K562 (cell line): ENCODE data around the gene SYCP2. TPM values are rescaled to one million over a fixed set of nuclear protein-coding genes. Genes with fewer than 3 reads are reported as not detected.

Experiments
- ATAC-seq: fragments of 200-7000 bp; cut with Tn5 transposase; 3 replicates; pipeline ENCODE4 v1.9.1; 2020; ENCODE audit warnings: moderate library complexity
- BruUV-seq: library from RNA; stranded (reverse); fragments of 400-500 nt; replicated peaks from 2 replicates; lab custom pipeline; 2021; lab: Mats Ljungman, UMichigan
- CTCF ChIA-PET: fragments of 300-600 bp; formaldehyde crosslinking; extraction: SDS; loops from one replicate; lab custom pipeline; 2021; ENCODE audit warnings: low intra/inter-chr PET ratio; lab: Yijun Ruan, JAX
- POLR2A ChIA-PET: fragments of 300-600, 350-650 bp; sonication (Branson Sonifier 250); formaldehyde crosslinking; extraction: SDS; loops from one replicate; lab custom pipeline; 2021; ENCODE audit warnings: antibody characterized with exemption, inconsistent platforms; lab: Yijun Ruan, JAX
- DNase-seq, 4 experiments: peaks; one replicate each; pipeline versions ENCODE4 v3.0.0 to v3.0.0-alpha.2; 2011 to 2018; ENCODE audit warnings: low spot score in 3 of 4, mixed read lengths in 3 of 4; ENCODE audit errors: extremely low read depth in 1 of 4
- FAIRE-seq: peaks from 2 replicates; lab custom pipeline; 2011; peaks lifted over from hg19 to GRCh38; lab: Jason Lieb, UNC
- H2AFZ ChIP-seq: 2 replicates; pipeline ENCODE4 v1.6.0; 2011; ENCODE audit warnings: low read depth, low read length, control low read depth, inconsistent platforms
- H3K27ac ChIP-seq: fragments of 200-600 bp; 3 replicates; pipeline ENCODE4 v1.8.0; 2011; ENCODE audit warnings: low read depth, mild to moderate bottlenecking, control low read depth, inconsistent platforms, low read length, moderate library complexity, mixed read lengths; ENCODE audit errors: extremely low read depth
- H3K27me3 ChIP-seq, 2 experiments: fragments of 300-600 bp in 1 of 2; 2 replicates in 1 of 2; 3 replicates in 1 of 2; pipeline versions ENCODE4 v1.6.0 to v1.8.0; 2011; ENCODE audit warnings: inconsistent platforms in 2 of 2, low read length in 2 of 2, mild to moderate bottlenecking in 1 of 2, mixed read lengths in 1 of 2, moderate library complexity in 1 of 2; ENCODE audit not compliant: control insufficient read depth in 2 of 2, insufficient read depth in 2 of 2
- H3K36me3 ChIP-seq: fragments of 300-600 bp; 3 replicates; pipeline ENCODE4 v1.8.0; 2011; ENCODE audit warnings: mild to moderate bottlenecking, low read length, inconsistent platforms; ENCODE audit not compliant: control insufficient read depth, insufficient read depth
- H3K4me1 ChIP-seq, 2 experiments: fragments of 200-600 bp in 1 of 2; replicated peaks in 1 of 2; 2 replicates in 1 of 2; 3 replicates in 1 of 2; pipeline versions ENCODE4 v1.5.1 to v1.8.0; 2011; ENCODE audit warnings: inconsistent platforms in 2 of 2, low read length in 2 of 2, mild to moderate bottlenecking in 1 of 2, mixed read lengths in 1 of 2, moderate library complexity in 1 of 2; ENCODE audit not compliant: control insufficient read depth in 2 of 2, insufficient read depth in 2 of 2
- H3K4me2 ChIP-seq: 2 replicates; pipeline ENCODE4 v1.6.1; 2011; ENCODE audit warnings: low read length, control low read depth, inconsistent platforms, mixed read lengths; ENCODE audit not compliant: insufficient read depth
- H3K4me3 ChIP-seq: fragments of 200-600 bp; sonication (generic), shearing (Covaris generic); 2 replicates; pipeline ENCODE4 v1.5.1; 2016; ENCODE audit warnings: control low read depth, inconsistent platforms
- H3K79me2 ChIP-seq: fragments of 200-600 bp; 3 replicates; pipeline ENCODE4 v1.8.0; 2011; ENCODE audit warnings: low read length, inconsistent platforms; ENCODE audit not compliant: control insufficient read depth, insufficient read depth
- H3K9ac ChIP-seq, 2 experiments: 2 replicates each; pipeline versions ENCODE4 v1.6.0 to v1.6.1; 2011; ENCODE audit warnings: low read depth in 2 of 2, low read length in 2 of 2, control low read depth in 1 of 2, inconsistent platforms in 1 of 2, mild to moderate bottlenecking in 1 of 2, mixed read lengths in 1 of 2; ENCODE audit not compliant: insufficient read depth in 1 of 2
- H3K9me1 ChIP-seq: one replicate; pipeline ENCODE4 v1.6.0; 2011; ENCODE audit warnings: inconsistent platforms, mild to moderate bottlenecking, low read length, moderate library complexity; ENCODE audit not compliant: control insufficient read depth, insufficient read depth
- H3K9me3 ChIP-seq: replicated peaks from 2 replicates; pipeline ENCODE4 v1.5.1; 2011; ENCODE audit warnings: low read depth, low read length, inconsistent platforms; ENCODE audit not compliant: control insufficient read depth, insufficient read depth
- H4K20me1 ChIP-seq: replicated peaks from 2 replicates; pipeline ENCODE4 v1.6.1; 2011; ENCODE audit warnings: low read length, inconsistent platforms, mixed read lengths; ENCODE audit not compliant: control insufficient read depth, insufficient read depth
- ADNP ChIP-seq: fragments of 200-800 bp; sonication (Bioruptor generic); IDR thresholded peaks from 2 replicates; pipeline ENCODE4 v1.6.1; 2016; ENCODE audit warnings: missing genetic modification characterization, missing compliant biosample characterization
- KAT7 ChIP-seq: sonication (generic); formaldehyde crosslinking; IDR thresholded peaks from 2 replicates; pipeline ENCODE4 v1.8.0; 2022; ENCODE audit warnings: missing genetic modification reagents, mild to moderate bottlenecking, borderline replicate concordance
- KDM1A ChIP-seq, 2 experiments: fragments of 450-650 bp; IDR thresholded peaks; 2 replicates each; pipeline ENCODE4 v1.6.1; 2016; ENCODE audit warnings: mild to moderate bottlenecking in 2 of 2
- L3MBTL2 ChIP-seq: fragments of 450-650 bp; IDR thresholded peaks from 2 replicates; pipeline ENCODE4 v1.6.1; 2016; ENCODE audit warnings: mild to moderate bottlenecking, moderate library complexity
- NFIX ChIP-seq: fragments of 250-450 bp; sonication (Bioruptor Pico); IDR thresholded peaks from 2 replicates; pipeline ENCODE4 v1.4.0; 2020; ENCODE audit warnings: low read depth, mild to moderate bottlenecking, moderate library complexity
- PCBP1 ChIP-seq: fragments of 200-400 bp; formaldehyde crosslinking; IDR thresholded peaks from 2 replicates; pipeline ENCODE4 v1.6.1; 2018; ENCODE audit warnings: mild to moderate bottlenecking, low read depth, low read length; ENCODE audit not compliant: poor library complexity, severe bottlenecking
- POLR2B ChIP-seq: fragments of 450-650 bp; IDR thresholded peaks from 2 replicates; pipeline ENCODE4 v1.6.1; 2018; ENCODE audit warnings: low read depth; ENCODE audit not compliant: partially characterized antibody
- ZNF445 ChIP-seq: fragments of 250-450 bp; sonication (Bioruptor Pico); IDR thresholded peaks from 2 replicates; pipeline ENCODE4 v1.4.0; 2020; ENCODE audit warnings: low read depth, mild to moderate bottlenecking, moderate library complexity
- WGBS: fragments of 100-300 bp; shearing (Covaris generic); methylation state at CpG from one replicate; pipeline ENCODE4 v1.1.6; 2016; ENCODE audit warnings: low coverage, mixed read lengths; ENCODE audit not compliant: insufficient coverage; ENCODE audit errors: missing lambda C conversion rate; 5-methylcytosine and 5-hydroxymethylcytosine counted together
- in situ Hi-C: fragments of 300-500 bp; cut with MboI; formaldehyde crosslinking; loops from 4 replicates; pipeline ENCODE4 v1.15.0; 2018; ENCODE audit warnings: inconsistent platforms, mixed read lengths
- intact Hi-C: fragments of 100-400 bp; cut with micrococcal nuclease; formaldehyde crosslinking; loops from 2 replicates; pipeline ENCODE4 v1.14.2; 2022
- polyA plus RNA-seq, 8 experiments: library from polyadenylated mRNA; depleted of rRNA in 4 of 8; stranded (reverse) in 5 of 8; unstranded in 3 of 8; fragments of >200 nt; fragmentation: Nextera tagmentation in 2 of 8; fragmentation: Illumina TruSeq in 1 of 8; extraction: Ambion mirVana in 2 of 8; extraction: Trizol in 1 of 8; gene quantifications; 2 replicates each; pipeline versions ENCODE4 v1.2.1 to v1.2.3, GENCODE V29; 2011 to 2014; ENCODE audit warnings: inconsistent platforms in 1 of 8, missing spikeins in 1 of 8
- total RNA-seq, 7 experiments: library from RNA; depleted of rRNA in 6 of 7; stranded (reverse); fragments of >200 nt in 6 of 7; fragmentation: Illumina TruSeq in 2 of 7; extraction: Trizol in 2 of 7; gene quantifications; 2 replicates each; pipeline versions ENCODE4 v1.2.1 to v1.2.3, GENCODE V29; 2011 to 2021; ENCODE audit warnings: low replicate concordance in 1 of 7
- TF ChIP-seq, protein P1 (sequence below), 2 experiments: fragments of 450-650 bp; formaldehyde crosslinking in 1 of 2; IDR thresholded peaks; 2 replicates each; pipeline versions ENCODE4 v1.4.0 to v1.6.1; 2014 to 2020; ENCODE audit warnings: mild to moderate bottlenecking in 2 of 2, borderline replicate concordance in 1 of 2, low read depth in 1 of 2
- TF ChIP-seq, protein P2 (sequence below): sonication (generic); formaldehyde crosslinking; IDR thresholded peaks from 2 replicates; pipeline ENCODE4 v1.8.1; 2023; ENCODE audit warnings: mild to moderate bottlenecking, missing genetic modification reagents

SYCP2 gene
- total and polyA plus RNA-seq, 9 of the 15 experiments (the other 6 are each of a cell fraction or from before 2014, with no cell fraction given) = 0.24 to 1.6 (median 0.67) TPM

GRCh38 chr20:59962155-59962554 is 28.7 kb upstream of the SYCP2 start (continued):
- TF ChIP-seq, protein P1, sequence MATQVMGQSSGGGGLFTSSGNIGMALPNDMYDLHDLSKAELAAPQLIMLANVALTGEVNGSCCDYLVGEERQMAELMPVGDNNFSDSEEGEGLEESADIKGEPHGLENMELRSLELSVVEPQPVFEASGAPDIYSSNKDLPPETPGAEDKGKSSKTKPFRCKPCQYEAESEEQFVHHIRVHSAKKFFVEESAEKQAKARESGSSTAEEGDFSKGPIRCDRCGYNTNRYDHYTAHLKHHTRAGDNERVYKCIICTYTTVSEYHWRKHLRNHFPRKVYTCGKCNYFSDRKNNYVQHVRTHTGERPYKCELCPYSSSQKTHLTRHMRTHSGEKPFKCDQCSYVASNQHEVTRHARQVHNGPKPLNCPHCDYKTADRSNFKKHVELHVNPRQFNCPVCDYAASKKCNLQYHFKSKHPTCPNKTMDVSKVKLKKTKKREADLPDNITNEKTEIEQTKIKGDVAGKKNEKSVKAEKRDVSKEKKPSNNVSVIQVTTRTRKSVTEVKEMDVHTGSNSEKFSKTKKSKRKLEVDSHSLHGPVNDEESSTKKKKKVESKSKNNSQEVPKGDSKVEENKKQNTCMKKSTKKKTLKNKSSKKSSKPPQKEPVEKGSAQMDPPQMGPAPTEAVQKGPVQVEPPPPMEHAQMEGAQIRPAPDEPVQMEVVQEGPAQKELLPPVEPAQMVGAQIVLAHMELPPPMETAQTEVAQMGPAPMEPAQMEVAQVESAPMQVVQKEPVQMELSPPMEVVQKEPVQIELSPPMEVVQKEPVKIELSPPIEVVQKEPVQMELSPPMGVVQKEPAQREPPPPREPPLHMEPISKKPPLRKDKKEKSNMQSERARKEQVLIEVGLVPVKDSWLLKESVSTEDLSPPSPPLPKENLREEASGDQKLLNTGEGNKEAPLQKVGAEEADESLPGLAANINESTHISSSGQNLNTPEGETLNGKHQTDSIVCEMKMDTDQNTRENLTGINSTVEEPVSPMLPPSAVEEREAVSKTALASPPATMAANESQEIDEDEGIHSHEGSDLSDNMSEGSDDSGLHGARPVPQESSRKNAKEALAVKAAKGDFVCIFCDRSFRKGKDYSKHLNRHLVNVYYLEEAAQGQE (IDR thresholded peaks at IDR 0.05; ENCODE audit: borderline replicate concordance) = no peak
- TF ChIP-seq, protein P1 (CRISPR knock-in tag; IDR thresholded peaks at IDR 0.05; ENCODE audit: low read depth) = no peak

GRCh38 chr20:59961423-59961822 is 28.0 kb upstream of the SYCP2 start:
- ChIA-PET POLR2A (interaction anchor here (1.2 kb wide), 1 partner anchor 21 kb away, joined by 3 read pairs; no protein-coding TSS in a partner anchor), CTCF (no interaction called here)
- DNase-seq = no peak
- H3K36me3 ChIP-seq = no peaks in the 10 kb centered on the region
- no peak overlapping the region for H3K4me2 ChIP-seq
- no peak overlapping the region for H2AFZ ChIP-seq
- no TSS peak for BruUV-seq
- H3K9me3 ChIP-seq = no peaks in the 10 kb centered on the region
- intact Hi-C loops = no loop called here
- in situ Hi-C loops = no loop called here
- H3K79me2 ChIP-seq = no peaks in the 10 kb centered on the region
- no peak overlapping the region for H3K27ac ChIP-seq
- H4K20me1 ChIP-seq = no peaks in the 10 kb centered on the region
- H3K9ac ChIP-seq = no peak overlapping the region
- peaks cover 6 to 14% of the 10 kb centered on the region in 2 experiments; a peak in 3 of 5 replicates for H3K27me3 ChIP-seq
- no peak overlapping the region for H3K4me3 ChIP-seq
- WGBS = 0% methylated on average over 2 of the region's 2 CpGs
- ATAC-seq = no peak
- H3K4me1 ChIP-seq = no peaks in the 10 kb centered on the region
- H3K9me1 ChIP-seq = no peaks in the 10 kb centered on the region
- FAIRE-seq = no peak
- TF ChIP-seq ZNF445 (CRISPR knock-in tag) (no peak), PCBP1 (no peak), KDM1A (IDR thresholded peaks at IDR 0.05) (no peak), L3MBTL2 (no peak), KAT7 (CRISPR knock-in tag) (no peak), POLR2B (no peak), NFIX (CRISPR knock-in tag) (no peak), ADNP (no peak)
- TF ChIP-seq, protein P2, sequence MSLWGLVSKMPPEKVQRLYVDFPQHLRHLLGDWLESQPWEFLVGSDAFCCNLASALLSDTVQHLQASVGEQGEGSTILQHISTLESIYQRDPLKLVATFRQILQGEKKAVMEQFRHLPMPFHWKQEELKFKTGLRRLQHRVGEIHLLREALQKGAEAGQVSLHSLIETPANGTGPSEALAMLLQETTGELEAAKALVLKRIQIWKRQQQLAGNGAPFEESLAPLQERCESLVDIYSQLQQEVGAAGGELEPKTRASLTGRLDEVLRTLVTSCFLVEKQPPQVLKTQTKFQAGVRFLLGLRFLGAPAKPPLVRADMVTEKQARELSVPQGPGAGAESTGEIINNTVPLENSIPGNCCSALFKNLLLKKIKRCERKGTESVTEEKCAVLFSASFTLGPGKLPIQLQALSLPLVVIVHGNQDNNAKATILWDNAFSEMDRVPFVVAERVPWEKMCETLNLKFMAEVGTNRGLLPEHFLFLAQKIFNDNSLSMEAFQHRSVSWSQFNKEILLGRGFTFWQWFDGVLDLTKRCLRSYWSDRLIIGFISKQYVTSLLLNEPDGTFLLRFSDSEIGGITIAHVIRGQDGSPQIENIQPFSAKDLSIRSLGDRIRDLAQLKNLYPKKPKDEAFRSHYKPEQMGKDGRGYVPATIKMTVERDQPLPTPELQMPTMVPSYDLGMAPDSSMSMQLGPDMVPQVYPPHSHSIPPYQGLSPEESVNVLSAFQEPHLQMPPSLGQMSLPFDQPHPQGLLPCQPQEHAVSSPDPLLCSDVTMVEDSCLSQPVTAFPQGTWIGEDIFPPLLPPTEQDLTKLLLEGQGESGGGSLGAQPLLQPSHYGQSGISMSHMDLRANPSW = no peak
